H1 (cell line): ENCODE measurements around the gene LYPD6B. TPM values are rescaled to one million over a fixed set of nuclear protein-coding genes. Genes with fewer than 3 reads are reported as not detected.

Experiments used
- CTCF ChIA-PET: fragments of 300-600 bp; sonication (Branson Sonifier 250); formaldehyde crosslinking; loops from one replicate; lab custom pipeline; 2021; ENCODE audit not compliant: partially characterized antibody; lab: Charles Lee
- POLR2A ChIA-PET: fragments of 300-600 bp; sonication (Branson Sonifier 250); formaldehyde crosslinking; loops from one replicate; lab custom pipeline; 2021; ENCODE audit warnings: inconsistent platforms; ENCODE audit not compliant: partially characterized antibody; lab: Charles Lee
- DNase-seq, 2 experiments: peaks; one replicate each; pipeline versions ENCODE4 v3.0.0 to v3.0.0-alpha.2; 2010 to 2022; ENCODE audit warnings: low spot score in 2 of 2, low read depth in 1 of 2, mixed read lengths in 1 of 2
- FAIRE-seq: peaks from 2 replicates; lab custom pipeline; 2011; peaks lifted over from hg19 to GRCh38; lab: Jason Lieb, UNC
- H2AFZ ChIP-seq: 2 replicates; pipeline ENCODE4 v1.8.1; 2012; ENCODE audit warnings: low read length, inconsistent platforms
- H2AK5ac ChIP-seq: 2 replicates; pipeline ENCODE4 v1.6.1; 2013; ENCODE audit warnings: low read depth, low read length
- H2BK120ac ChIP-seq: replicated peaks from 2 replicates; pipeline ENCODE3; 2013; ENCODE audit warnings: low read depth, low read length, inconsistent platforms
- H2BK12ac ChIP-seq: 2 replicates; pipeline ENCODE4 v1.6.1; 2013; ENCODE audit warnings: low read depth, low read length
- H2BK15ac ChIP-seq: 2 replicates; pipeline ENCODE4 v1.6.1; 2013; ENCODE audit warnings: low read length
- H2BK20ac ChIP-seq: 2 replicates; pipeline ENCODE4 v1.6.1; 2013; ENCODE audit warnings: low read length
- H2BK5ac ChIP-seq: 2 replicates; pipeline ENCODE4 v1.6.1; 2013; ENCODE audit warnings: low read depth, low read length
- H3K14ac ChIP-seq: 2 replicates; pipeline ENCODE4 v1.6.1; 2013; ENCODE audit warnings: inconsistent platforms; ENCODE audit not compliant: insufficient read length
- H3K18ac ChIP-seq: 2 replicates; pipeline ENCODE4 v1.6.1; 2013; ENCODE audit warnings: low read length; ENCODE audit errors: extremely low read depth
- H3K23ac ChIP-seq: 2 replicates; pipeline ENCODE4 v1.6.1; 2013; ENCODE audit warnings: inconsistent platforms; ENCODE audit not compliant: insufficient read length
- H3K23me2 ChIP-seq: 2 replicates; pipeline ENCODE4 v1.6.1; 2013; ENCODE audit warnings: low read depth, low read length
- H3K27ac ChIP-seq: 2 replicates; pipeline ENCODE4 v1.6.1; 2011; ENCODE audit warnings: low read depth, low read length, inconsistent platforms
- H3K27me3 ChIP-seq, 4 experiments: replicated peaks in 1 of 4; 1 replicate in 1 of 4; 2 replicates in 3 of 4; pipeline versions ENCODE4 v1.6.1 to v1.8.1; 2011 to 2013; ENCODE audit warnings: low read length in 3 of 4, mild to moderate bottlenecking in 3 of 4, inconsistent platforms in 2 of 4, mixed read lengths in 2 of 4, moderate library complexity in 1 of 4; ENCODE audit not compliant: control insufficient read depth in 3 of 4, insufficient read depth in 3 of 4; ENCODE audit errors: extremely low read depth in 1 of 4
- H3K36me3 ChIP-seq, 4 experiments: 2 replicates each; pipeline versions ENCODE4 v1.6.1 to v1.8.1; 2011 to 2013; ENCODE audit warnings: mild to moderate bottlenecking in 4 of 4, low read length in 3 of 4, moderate library complexity in 2 of 4, control low read depth in 1 of 4, inconsistent platforms in 1 of 4; ENCODE audit not compliant: insufficient read depth in 4 of 4, control insufficient read depth in 2 of 4
- H3K4ac ChIP-seq: replicated peaks from 2 replicates; pipeline ENCODE3; 2013; ENCODE audit warnings: low read length, low read depth, mixed read lengths, inconsistent platforms; ENCODE audit not compliant: insufficient read length
- H3K4me1 ChIP-seq, 4 experiments: replicated peaks in 1 of 4; 1 replicate in 1 of 4; 2 replicates in 3 of 4; pipeline versions ENCODE4 v1.6.1 to v1.8.1; 2011 to 2013; ENCODE audit warnings: low read length in 3 of 4, inconsistent platforms in 2 of 4, mixed read lengths in 1 of 4; ENCODE audit not compliant: insufficient read depth in 4 of 4, control insufficient read depth in 3 of 4
- H3K4me2 ChIP-seq, 2 experiments: 2 replicates each; pipeline versions ENCODE4 v1.6.1 to v1.8.1; 2011 to 2013; ENCODE audit warnings: low read depth in 2 of 2, low read length in 2 of 2, control low read depth in 1 of 2, inconsistent platforms in 1 of 2, mild to moderate bottlenecking in 1 of 2; ENCODE audit not compliant: insufficient read depth in 1 of 2
- H3K4me3 ChIP-seq, 4 experiments: fragments of 200-600, 300-600 bp in 1 of 4; sonication (generic), shearing (Covaris generic), sonication (Bioruptor Twin) in 1 of 4; 2 replicates each; pipeline versions ENCODE4 v1.5.1 to v1.8.1; 2011 to 2016; ENCODE audit warnings: low read length in 4 of 4, low read depth in 3 of 4, control low read depth in 2 of 4, inconsistent platforms in 2 of 4, mild to moderate bottlenecking in 2 of 4, mixed read lengths in 1 of 4, moderate library complexity in 1 of 4; ENCODE audit not compliant: insufficient read depth in 2 of 4; ENCODE audit errors: extremely low read depth in 1 of 4
- H3K56ac ChIP-seq: replicated peaks from 2 replicates; pipeline ENCODE3; 2013; ENCODE audit warnings: low read depth, mild to moderate bottlenecking, mixed read lengths, low read length, inconsistent platforms; ENCODE audit not compliant: insufficient read length
- H3K79me1 ChIP-seq: 2 replicates; pipeline ENCODE4 v1.6.1; 2013; ENCODE audit warnings: low read depth, low read length, control low read depth
- H3K79me2 ChIP-seq, 2 experiments: 2 replicates each; pipeline versions ENCODE4 v1.6.1 to v1.8.1; 2012 to 2013; ENCODE audit warnings: low read length in 2 of 2, mild to moderate bottlenecking in 2 of 2, inconsistent platforms in 1 of 2; ENCODE audit not compliant: insufficient read depth in 2 of 2, control insufficient read depth in 1 of 2
- H3K9ac ChIP-seq, 4 experiments: replicated peaks in 1 of 4; 1 replicate in 1 of 4; 2 replicates in 3 of 4; pipeline versions ENCODE4 v1.6.1 to v1.8.1; 2011 to 2013; ENCODE audit warnings: low read depth in 3 of 4, low read length in 3 of 4, control low read depth in 2 of 4, mild to moderate bottlenecking in 2 of 4, moderate library complexity in 2 of 4, inconsistent platforms in 1 of 4; ENCODE audit errors: extremely low read depth in 1 of 4
- H3K9me3 ChIP-seq, 2 experiments: 2 replicates each; pipeline versions ENCODE4 v1.6.1 to v1.8.1; 2012 to 2013; ENCODE audit warnings: mild to moderate bottlenecking in 2 of 2, moderate library complexity in 2 of 2, control low read depth in 1 of 2, inconsistent platforms in 1 of 2, low read depth in 1 of 2, low read length in 1 of 2, mixed read lengths in 1 of 2; ENCODE audit not compliant: insufficient read depth in 2 of 2
- H4K20me1 ChIP-seq, 2 experiments: replicated peaks in 1 of 2; 2 replicates each; pipeline versions ENCODE3 to v1.8.1; 2011 to 2013; ENCODE audit warnings: inconsistent platforms in 2 of 2, low read length in 2 of 2, mild to moderate bottlenecking in 1 of 2; ENCODE audit not compliant: insufficient read depth in 2 of 2, control insufficient read depth in 1 of 2
- H4K5ac ChIP-seq: 2 replicates; pipeline ENCODE4 v1.6.1; 2013; ENCODE audit warnings: low read length, low read depth, mixed read lengths, inconsistent platforms; ENCODE audit not compliant: insufficient read length
- H4K8ac ChIP-seq: 2 replicates; pipeline ENCODE4 v1.8.0; 2013; ENCODE audit warnings: mild to moderate bottlenecking, moderate library complexity, low read length, inconsistent platforms; ENCODE audit not compliant: insufficient read depth; ENCODE audit errors: extremely low read depth
- H4K91ac ChIP-seq: replicated peaks from 2 replicates; pipeline ENCODE3; 2013; ENCODE audit warnings: low read length, mixed read lengths, inconsistent platforms; ENCODE audit not compliant: insufficient read length
- BACH1 ChIP-seq: IDR thresholded peaks from 2 replicates; pipeline ENCODE4 v1.6.1; 2012; ENCODE audit warnings: low read length, improper control_type of control experiment
- CHD2 ChIP-seq: IDR thresholded peaks from 2 replicates; pipeline ENCODE4 v1.6.1; 2012; ENCODE audit warnings: low read length, improper control_type of control experiment
- CREB1 ChIP-seq: IDR thresholded peaks from 2 replicates; pipeline ENCODE4 v1.6.1; 2012; ENCODE audit warnings: inconsistent platforms
- CTCF ChIP-seq, 3 experiments: IDR thresholded peaks; 1 replicate in 2 of 3; 2 replicates in 1 of 3; pipeline versions ENCODE4 v1.5.1 to v1.6.1; 2011; ENCODE audit warnings: low read length in 3 of 3, mild to moderate bottlenecking in 3 of 3, inconsistent platforms in 2 of 3, low read depth in 1 of 3, moderate library complexity in 1 of 3; ENCODE audit not compliant: insufficient read depth in 1 of 3; ENCODE audit errors: control extremely low read depth in 1 of 3
- HDAC6 ChIP-seq: IDR thresholded peaks from one replicate; pipeline ENCODE4 v1.7.1; 2012; ENCODE audit warnings: low read depth, mild to moderate bottlenecking, inconsistent platforms, low read length, moderate library complexity
- JUND ChIP-seq: IDR thresholded peaks from 2 replicates; pipeline ENCODE4 v1.6.1; 2011; ENCODE audit warnings: mild to moderate bottlenecking, improper control_type of control experiment, low read length
- KDM4A ChIP-seq: IDR thresholded peaks from one replicate; pipeline ENCODE4 v1.7.1; 2012; ENCODE audit warnings: low read depth, mild to moderate bottlenecking, moderate library complexity, low read length, inconsistent platforms; ENCODE audit not compliant: severe bottlenecking
- NRF1 ChIP-seq: IDR thresholded peaks from 2 replicates; pipeline ENCODE4 v1.6.1; 2011; ENCODE audit warnings: mild to moderate bottlenecking, low read depth, low read length, improper control_type of control experiment
- POU5F1 ChIP-seq: IDR thresholded peaks from 2 replicates; pipeline ENCODE4 v1.6.1; 2011; ENCODE audit warnings: low read depth, mild to moderate bottlenecking, low read length, moderate library complexity
- SAP30 ChIP-seq: fragments of 300-600 bp; sonication (generic); IDR thresholded peaks from 2 replicates; pipeline ENCODE4 v1.7.1; 2012; ENCODE audit warnings: low read length, moderate library complexity, mild to moderate bottlenecking, inconsistent platforms; ENCODE audit not compliant: insufficient read depth, insufficient replicate concordance
- SP2 ChIP-seq: IDR thresholded peaks from 2 replicates; pipeline ENCODE4 v1.6.1; 2012; ENCODE audit warnings: mild to moderate bottlenecking, low read length, inconsistent platforms
- TCF12 ChIP-seq: IDR thresholded peaks from 2 replicates; pipeline ENCODE4 v1.6.1; 2011; ENCODE audit warnings: low read depth, mild to moderate bottlenecking, low read length
- ZNF274 ChIP-seq: IDR thresholded peaks from 2 replicates; pipeline ENCODE4 v1.7.0; 2012; ENCODE audit warnings: low read length, borderline replicate concordance; ENCODE audit errors: extremely low read depth
- WGBS, 2 experiments: shearing (Covaris generic) in 1 of 2; methylation state at CpG; one replicate each; pipeline versions ENCODE4 v1.1.6 to v1.1.7; 2013 to 2015; ENCODE audit warnings: low lambda C conversion rate in 2 of 2, mixed read lengths in 2 of 2, inconsistent platforms in 1 of 2, low coverage in 1 of 2, missing lambda C conversion rate in 1 of 2; ENCODE audit not compliant: insufficient replicate concordance in 2 of 2, insufficient coverage in 1 of 2, insufficient read length in 1 of 2; ENCODE audit errors: extremely low coverage in 1 of 2, missing lambda C conversion rate in 1 of 2; 5-methylcytosine and 5-hydroxymethylcytosine counted together
- polyA plus RNA-seq, 7 experiments: library from polyadenylated mRNA; depleted of rRNA in 3 of 7; stranded (reverse) in 5 of 7; unstranded in 2 of 7; fragments of >200 nt in 5 of 7; fragments of 200-250 nt in 2 of 7; gene quantifications; 1 replicate in 5 of 7; 2 replicates in 1 of 7; 4 replicates in 1 of 7; pipeline versions ENCODE4 v1.2.1 to v1.2.3, GENCODE V29; 2011 to 2013; ENCODE audit warnings: missing spikeins in 2 of 7, mixed read lengths in 2 of 7
- total RNA-seq: library from RNA; stranded (reverse); fragmentation: NEBNext Ultra II Directional; extraction: Animal tissue kit (Norgen Biotek cat#: 25700); gene quantifications from 2 replicates; pipeline ENCODE4 v1.2.1, GENCODE V29; 2021

The LYPD6B gene
- total and polyA plus RNA-seq, 2 of the 8 experiments (the other 6 are each of a cell fraction or from before 2014, with no cell fraction given) = 2.2 to 3.5 TPM

- ChIA-PET CTCF (interaction anchor here (0.9 to 14.6 kb wide), 3 partner anchors 11 to 310 kb away, joined by 3 to 277 read pairs (median 14); partner anchors contain the start of gene LYPD6B), POLR2A (no interaction called here)
- no peak overlapping the region for H2BK20ac ChIP-seq
- no peak overlapping the region for H3K4ac ChIP-seq
- H2AK5ac ChIP-seq = no peak overlapping the region
- H3K9ac ChIP-seq = no peak overlapping the region
- no peak overlapping the region for H3K23ac ChIP-seq
- H4K5ac ChIP-seq = no peak overlapping the region
- no peaks in the 10 kb centered on the region for H4K20me1 ChIP-seq
- H3K27me3 ChIP-seq = no peaks in the 10 kb centered on the region
- no peak overlapping the region for H2AFZ ChIP-seq
- H3K4me1 ChIP-seq = peaks cover 0 to 2% (median 1%) of the 10 kb centered on the region in 4 experiments; a peak in 1 of 7 replicates
- H3K18ac ChIP-seq = no peak overlapping the region
- H3K23me2 ChIP-seq = no peaks in the 10 kb centered on the region
- no peak overlapping the region for H3K4me3 ChIP-seq
- FAIRE-seq (no peak), DNase-seq (no peak)
- H3K36me3 ChIP-seq = peaks cover 2 to 16% (median 4%) of the 10 kb centered on the region in 4 experiments; a peak in 4 of 8 replicates
- no peak overlapping the region for H2BK15ac ChIP-seq
- H3K9me3 ChIP-seq = no peaks in the 10 kb centered on the region
- H3K14ac ChIP-seq = no peak overlapping the region
- no peak overlapping the region for H4K8ac ChIP-seq
- H3K4me2 ChIP-seq = no peak overlapping the region
- H2BK5ac ChIP-seq = no peak overlapping the region
- H3K79me1 ChIP-seq = no peaks in the 10 kb centered on the region; the same call in 1 of the 2 replicates
- H3K56ac ChIP-seq = no peak overlapping the region
- no peak overlapping the region for H4K91ac ChIP-seq
- H2BK120ac ChIP-seq = no peak overlapping the region
- no peaks in the 10 kb centered on the region for H3K79me2 ChIP-seq
- 92% methylated on average over 2 of the region's 2 CpGs; no CpG with 5 or more reads in 1 of the 2 experiments for WGBS, 2 experiments
- no peak overlapping the region for H2BK12ac ChIP-seq
- H3K27ac ChIP-seq = no peak overlapping the region
- TF ChIP-seq CHD2 = no peak
- no peak for TF ChIP-seq TCF12
- TF ChIP-seq SAP30 = no peak
- no peak for TF ChIP-seq CTCF (IDR thresholded peaks at IDR 0.05; ENCODE audit: control extremely low read depth in 1 of 3, insufficient read depth in 1 of 3, low read depth in 1 of 3, low read length in 3 of 3)
- no peak for TF ChIP-seq HDAC6
- no peak for TF ChIP-seq JUND
- no peak for TF ChIP-seq CREB1
- no peak for TF ChIP-seq ZNF274
- no peak for TF ChIP-seq KDM4A
- no peak for TF ChIP-seq POU5F1
- no peak for TF ChIP-seq BACH1
- TF ChIP-seq SP2 = no peak
- TF ChIP-seq NRF1 = no peak
Observed at GRCh38 chr2:149019768-149020167, 18.7 kb upstream of the LYPD6B start.
